ENCODE data around the gene SLC35D2.

- TF ChIP-seq USF2 (CRISPR knock-in tag; IDR thresholded peaks at IDR 0.05) (no peak), ZNF121 (CRISPR knock-in tag; IDR thresholded peaks at IDR 0.05) (no peak)
These were observed 101.9 kb downstream of the SLC35D2 start for GRCh38 chr9:96281641-96282040.
